Measurements from ENCODE around the gene LCAT.

Gene LCAT

DNA sequence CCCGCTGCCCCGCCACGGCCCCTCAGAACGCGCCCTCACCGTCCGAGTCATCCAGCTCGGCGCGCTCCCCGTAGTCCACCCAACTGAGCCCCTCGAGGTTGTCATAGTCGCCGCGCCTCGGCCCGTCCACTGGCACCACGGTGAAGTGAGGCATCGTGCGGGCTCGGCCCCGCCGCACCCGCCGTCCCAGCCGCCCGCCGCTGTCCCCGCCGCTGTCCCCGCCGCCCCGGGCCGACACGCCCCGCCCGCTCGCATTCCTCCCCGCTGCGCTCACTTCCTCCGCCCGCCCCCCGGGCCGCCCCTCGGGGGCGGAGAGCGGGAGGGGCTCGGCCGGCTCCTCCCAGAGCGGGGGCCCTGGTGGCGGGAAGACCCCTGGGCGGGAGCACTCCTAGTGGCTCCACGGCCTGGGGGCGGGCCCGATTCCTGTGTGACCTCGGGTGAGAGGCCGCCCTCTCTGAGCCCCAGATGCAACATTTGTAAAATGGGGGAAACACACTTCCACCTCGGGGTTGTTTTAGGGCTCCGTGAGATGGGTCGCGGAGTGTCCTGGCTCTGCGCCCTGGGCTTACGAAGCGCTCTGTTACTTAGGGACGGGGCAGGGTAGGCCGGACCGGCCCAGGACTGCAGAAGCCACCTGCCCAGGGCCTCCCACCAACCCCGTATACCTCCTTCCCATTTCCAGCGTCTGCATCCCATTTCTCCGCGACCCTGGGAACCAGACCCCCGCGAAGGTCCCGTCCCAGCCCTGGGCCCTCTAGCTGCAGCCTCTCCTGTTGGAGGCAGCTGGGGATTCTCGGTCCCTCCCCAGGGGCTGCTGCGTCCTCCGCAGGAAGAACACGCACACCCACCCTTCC is 24.7 kb upstream of the LCAT start, which contains the start of gene SLC12A4:
Gene SLC12A4, minus strand, starts transcription at position 238 of the 854 bp plus-strand sequence. Its CDS starts 84 bp downstream, at position 154.
- in situ Hi-C loops (cut with MboI; ENCODE audit: low sequenced_read_pairs): no loop called here

DNA sequence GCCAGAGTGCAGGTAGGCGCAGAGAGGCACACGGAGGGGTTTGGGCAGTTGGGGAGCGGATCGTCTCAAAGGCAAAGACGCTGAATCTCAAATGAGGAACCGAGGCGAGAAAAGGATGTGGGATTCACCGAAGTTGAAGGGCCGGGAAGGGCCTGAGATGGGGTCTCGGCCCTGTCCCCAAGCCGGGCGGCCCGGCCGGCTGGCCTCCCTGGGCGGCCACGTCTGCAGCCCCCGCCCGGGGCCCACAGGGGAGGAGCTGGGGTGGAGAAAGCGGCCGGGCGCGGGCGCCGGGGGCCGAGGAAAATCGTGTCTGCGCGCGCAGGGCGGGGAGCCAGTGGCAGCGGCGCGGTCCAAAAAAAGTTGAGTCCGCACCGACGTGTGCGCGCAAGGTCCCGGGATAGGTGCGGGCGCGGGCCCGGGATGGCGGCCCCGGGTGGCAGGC is 24.1 kb upstream of the LCAT start:
- in situ Hi-C loops (cut with MboI; ENCODE audit: low sequenced_read_pairs): no loop called here

DNA sequence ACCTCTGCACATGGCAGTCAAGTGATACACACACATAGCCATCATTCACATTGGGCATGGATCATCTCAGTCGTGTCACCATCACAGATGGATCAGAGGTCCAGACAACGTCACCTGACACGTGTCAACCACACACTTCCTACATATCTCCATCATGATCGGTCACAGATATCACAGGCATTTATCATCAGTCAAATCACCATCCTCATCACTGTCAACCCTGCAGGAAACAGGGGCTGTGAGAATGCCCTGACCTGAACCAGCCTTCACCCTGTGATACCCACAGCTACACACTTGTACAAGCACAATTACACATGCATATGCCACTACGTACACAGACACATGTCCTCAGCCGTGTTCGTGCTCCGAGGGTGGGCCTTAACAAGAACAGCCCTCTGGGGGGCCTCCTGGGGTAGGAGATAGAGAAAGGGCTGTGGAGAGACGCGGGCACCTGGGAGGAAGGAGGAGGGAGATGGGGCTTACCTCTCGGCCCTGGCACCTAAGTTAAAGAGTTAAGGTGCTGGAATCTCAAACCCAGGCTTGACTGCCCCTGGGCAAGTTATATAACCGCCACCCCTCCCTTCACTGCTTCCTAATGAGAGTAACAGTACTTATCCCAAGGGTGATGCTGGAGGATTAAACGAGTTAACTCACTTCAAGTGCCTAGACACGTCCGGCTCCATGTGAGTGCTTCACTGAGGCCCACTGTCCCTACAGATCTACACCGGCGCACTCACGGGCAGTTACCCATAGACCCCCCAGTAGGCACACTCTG is 23.4 kb upstream of the LCAT start:
- in situ Hi-C loops (cut with MboI; ENCODE audit: low sequenced_read_pairs): no loop called here

DNA sequence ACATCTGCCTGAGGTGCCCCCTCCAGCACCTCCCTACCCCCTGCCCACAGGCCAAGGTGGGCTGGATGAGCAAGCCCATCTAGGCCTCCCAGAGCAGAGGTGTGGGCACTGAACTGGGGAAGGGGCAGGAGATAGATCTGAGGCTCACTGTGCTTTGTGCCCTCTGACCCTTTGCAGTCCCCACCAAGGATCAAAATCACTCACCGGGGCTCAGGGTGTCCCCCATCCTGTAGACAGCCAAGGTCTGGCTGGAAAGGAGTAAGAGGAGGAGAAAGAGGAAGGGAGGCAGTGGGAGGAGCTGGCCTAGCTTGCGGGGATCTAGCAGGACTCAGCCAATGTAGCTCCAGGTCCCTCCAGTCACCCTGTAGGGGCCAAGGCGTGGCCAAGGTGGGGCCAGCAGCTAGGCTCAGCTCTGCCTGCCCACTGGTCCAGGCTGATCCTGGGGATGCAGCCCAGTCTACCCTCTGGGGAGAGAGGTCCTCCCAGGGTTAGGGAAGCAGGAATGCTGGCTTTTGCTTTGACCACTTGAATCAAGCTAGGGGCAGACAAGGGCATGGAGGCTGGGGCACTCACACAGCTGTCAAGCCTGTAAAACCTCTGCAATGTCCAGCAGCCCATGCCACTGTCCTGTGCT is 22.7 kb upstream of the LCAT start:
- in situ Hi-C loops (cut with MboI; ENCODE audit: low sequenced_read_pairs): no loop called here

DNA sequence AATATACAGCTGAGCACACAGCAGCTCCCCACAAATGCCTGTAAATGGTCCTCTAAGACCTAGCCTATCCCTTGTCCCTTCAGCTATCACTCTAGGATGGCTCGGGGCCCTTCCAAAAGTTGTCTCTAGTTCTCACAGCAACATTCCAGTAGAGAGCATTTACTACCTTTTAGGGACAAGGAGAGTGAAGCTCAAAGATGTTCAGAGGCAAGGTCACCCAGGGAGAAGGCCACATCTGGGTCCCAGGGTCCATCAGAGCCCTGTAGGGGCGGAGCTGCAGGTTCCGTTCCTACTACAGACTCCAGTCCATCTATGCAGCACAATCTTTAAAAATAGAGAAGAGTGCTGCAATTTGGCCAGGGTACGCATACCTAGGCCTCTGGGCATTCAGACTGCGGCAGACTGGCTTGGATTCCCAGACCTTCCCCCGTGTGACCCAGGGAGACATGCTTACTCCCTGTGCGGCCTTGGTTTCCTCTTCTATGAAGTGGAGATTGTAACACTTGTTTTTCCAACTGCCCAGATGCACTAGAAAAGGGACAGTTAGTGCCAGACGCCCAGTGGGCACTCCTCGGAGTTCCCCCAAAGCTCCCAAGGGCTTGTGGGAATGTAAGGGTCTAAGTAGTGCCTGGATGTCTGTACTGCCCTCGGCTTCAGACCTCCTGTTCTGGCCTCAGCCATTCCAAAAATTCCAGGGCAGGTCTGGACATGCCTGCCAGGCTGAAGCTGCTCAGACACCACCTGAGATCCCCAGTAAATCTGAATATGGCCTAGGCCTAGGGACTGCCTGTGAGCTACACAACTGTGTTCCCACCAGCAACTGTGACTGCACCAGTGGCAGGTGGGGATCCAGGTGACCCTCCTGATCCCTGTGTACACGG is 22.0 kb upstream of the LCAT start:
- in situ Hi-C loops (cut with MboI; ENCODE audit: low sequenced_read_pairs): no loop called here

DNA sequence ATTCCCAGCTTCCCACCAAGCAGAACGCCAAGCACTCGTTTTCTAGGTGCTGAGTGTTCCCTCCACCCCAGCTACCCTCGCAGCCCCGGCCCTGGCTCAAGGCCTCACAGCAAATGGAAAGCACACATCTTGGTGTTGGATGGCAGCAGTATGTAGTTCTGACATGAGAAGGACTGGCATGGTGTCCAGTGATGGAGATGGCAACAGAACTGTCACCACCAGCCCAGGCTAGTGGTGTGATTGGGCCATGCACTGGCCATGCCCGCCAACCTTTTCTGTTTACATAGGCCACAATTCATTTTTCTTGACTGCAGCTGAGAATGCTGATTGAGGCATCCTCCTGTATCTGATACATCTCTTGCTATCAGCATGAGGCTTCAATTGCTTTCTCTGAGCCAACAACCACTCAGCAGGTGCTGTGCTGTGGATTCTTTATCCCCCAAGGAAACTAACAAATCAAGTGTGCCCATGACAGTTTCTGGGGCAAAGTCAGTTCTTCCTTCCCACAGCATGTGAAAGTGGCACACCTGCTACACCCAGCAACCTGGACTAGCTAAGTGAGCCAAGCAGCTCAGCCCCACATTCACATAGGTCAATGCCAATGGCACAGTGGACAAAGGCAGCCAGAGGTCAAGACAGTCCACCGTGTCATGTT is 20.7 kb upstream of the LCAT start:
- in situ Hi-C loops (cut with MboI; ENCODE audit: low sequenced_read_pairs): no loop called here

DNA sequence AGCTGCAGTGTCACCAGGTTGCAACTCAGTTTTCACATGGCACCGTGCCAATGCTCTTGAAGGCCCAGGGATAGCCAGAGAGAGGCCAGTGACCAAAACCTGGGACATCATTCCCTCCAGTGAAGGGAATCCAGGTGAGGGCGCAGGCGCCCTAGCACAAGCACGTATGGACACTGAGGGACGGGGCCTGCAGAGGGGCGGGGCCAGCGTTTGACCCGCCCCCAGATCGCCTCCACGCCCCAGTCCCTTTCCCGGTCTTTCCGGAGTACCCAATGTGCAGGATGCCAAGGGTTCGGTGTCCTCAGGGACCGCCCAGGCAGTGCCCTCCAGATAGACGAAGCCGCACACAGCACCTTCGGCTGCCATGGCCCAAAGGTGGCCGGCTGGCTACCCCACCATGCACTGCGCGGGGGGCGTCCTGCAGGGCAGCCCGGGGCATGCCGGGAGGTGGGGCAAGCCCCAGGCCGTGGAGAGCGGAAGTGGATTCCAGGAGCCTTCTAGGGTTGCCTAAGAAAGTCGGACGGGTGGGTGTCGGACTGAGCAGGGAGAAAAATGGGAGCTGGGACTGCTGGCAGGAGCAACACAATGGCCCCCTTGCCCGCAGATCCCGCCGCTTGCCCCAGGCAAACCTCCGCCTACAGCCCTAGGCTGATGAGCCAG is 19.9 kb upstream of the LCAT start:
- in situ Hi-C loops (cut with MboI; ENCODE audit: low sequenced_read_pairs): no loop called here

DNA sequence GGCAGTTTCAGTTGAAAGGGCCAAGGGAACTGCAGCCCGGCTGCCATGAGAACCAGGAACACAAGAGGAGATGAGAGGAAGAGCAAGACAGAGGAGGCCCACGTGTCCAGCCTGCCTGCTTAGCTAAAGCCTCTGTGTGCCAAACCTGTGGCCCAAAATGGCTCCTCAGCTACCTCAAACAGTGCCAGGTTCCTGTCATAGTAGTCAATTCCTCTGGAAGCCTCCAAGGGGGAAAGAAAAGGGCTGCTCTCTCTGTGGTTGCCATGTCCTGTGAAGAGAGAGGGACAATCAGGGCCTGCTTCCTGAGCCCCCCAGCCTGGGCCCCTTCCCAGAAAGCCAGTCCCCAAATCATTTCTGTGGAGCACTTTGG is 19.4 kb upstream of the LCAT start:
- in situ Hi-C loops (cut with MboI; ENCODE audit: low sequenced_read_pairs): no loop called here

DNA sequence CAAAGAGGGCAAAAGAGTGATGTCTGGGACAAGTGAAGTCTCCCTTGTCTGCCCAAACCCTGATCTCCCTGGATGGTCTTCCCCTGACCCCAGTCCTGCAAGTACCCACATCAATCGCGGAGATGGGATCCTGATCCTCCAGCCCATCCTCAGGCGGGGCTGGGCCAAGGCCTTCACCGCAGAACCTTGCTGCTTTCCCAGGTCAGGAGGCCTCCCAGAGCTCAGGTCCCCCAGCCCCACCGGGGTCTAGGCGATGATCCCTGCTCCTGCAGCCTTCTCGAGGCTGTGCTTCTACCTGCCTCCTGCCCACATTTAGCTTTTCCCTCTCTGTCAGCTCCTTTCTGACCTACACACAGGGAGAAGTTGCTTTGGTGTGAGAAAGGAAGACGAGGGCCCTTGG is 18.2 kb upstream of the LCAT start:
- in situ Hi-C loops (cut with MboI; ENCODE audit: low sequenced_read_pairs): no loop called here

DNA sequence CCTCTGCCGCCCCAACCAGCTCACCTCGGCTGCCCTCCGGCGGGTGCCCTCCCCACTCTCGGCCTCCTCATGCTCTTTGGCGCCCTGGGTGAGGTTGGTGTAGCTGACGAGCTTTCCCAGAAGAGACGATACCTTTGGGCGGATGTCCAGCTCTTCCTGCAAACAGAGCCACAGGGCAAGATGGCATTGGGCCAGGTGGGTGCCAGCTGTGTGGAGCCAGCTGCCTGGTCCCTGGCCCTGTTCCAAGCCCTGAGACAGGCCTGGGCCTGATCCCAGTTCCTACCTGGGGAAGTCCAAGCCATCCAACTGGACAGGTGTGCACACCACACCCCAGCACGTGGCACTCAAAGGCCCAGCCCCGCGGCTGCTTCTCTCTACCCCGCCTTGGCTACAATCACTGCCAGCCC is 17.6 kb upstream of the LCAT start:
- in situ Hi-C loops (cut with MboI; ENCODE audit: low sequenced_read_pairs): no loop called here

DNA sequence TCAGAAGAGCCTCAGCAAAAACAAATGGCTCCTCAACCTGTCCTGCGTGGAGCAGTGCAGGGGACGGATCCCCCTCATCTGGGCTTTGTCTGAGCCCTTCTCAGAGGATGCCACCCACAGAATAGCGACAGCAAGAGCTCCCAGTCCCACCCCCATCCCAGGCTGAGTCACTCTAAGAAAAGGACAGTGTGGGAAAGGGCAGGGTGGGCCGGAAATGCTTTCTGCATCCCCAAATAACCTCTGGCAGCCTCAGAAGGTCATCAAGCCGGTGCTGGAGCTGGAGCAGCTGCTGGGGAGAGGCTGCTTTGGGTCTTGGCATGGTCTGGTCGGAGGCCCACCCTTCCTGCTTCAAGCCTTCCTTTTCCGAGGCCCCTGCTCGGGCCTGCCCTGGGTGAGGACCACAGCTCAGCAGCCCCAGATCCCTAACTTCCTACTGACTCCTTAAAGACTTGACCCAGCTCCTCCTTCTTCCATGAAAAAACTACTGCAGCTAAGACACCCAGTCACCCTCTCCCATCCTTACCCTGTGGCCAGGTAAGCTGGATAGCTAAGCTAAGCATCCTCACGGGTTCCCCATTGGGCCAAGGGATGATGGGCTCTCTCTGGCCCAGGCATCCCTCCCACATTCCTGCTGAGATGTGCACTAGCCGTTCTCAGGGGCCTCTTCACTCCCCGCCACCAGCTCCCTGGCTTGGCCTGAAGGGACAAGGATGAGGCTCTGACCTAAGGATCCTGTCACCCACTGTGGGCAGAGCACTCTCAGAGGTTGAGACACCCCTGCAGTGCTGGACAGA is 15.8 kb upstream of the LCAT start:
- in situ Hi-C loops (cut with MboI; ENCODE audit: low sequenced_read_pairs): no loop called here

DNA sequence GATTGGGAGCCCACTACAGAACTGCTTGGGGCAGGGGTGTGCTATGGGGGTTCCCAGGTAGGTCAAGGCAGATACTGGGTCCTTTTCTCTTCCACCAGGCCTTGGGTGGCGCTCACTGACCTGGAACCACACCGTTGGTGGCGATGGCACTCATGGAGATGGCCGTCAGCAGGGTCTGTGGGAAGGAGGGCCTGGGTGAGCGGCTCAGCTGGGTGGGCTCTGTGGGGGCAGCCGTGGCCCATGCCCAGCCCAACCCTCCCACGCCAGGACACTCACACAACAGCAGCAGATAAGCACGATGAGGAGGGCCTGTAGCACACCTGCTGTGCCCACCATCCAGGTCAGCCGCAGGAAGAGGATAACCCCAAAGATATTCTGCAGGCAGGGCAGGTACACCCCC is 13.7 kb upstream of the LCAT start:
- in situ Hi-C loops (cut with MboI; ENCODE audit: low sequenced_read_pairs): no loop called here

DNA sequence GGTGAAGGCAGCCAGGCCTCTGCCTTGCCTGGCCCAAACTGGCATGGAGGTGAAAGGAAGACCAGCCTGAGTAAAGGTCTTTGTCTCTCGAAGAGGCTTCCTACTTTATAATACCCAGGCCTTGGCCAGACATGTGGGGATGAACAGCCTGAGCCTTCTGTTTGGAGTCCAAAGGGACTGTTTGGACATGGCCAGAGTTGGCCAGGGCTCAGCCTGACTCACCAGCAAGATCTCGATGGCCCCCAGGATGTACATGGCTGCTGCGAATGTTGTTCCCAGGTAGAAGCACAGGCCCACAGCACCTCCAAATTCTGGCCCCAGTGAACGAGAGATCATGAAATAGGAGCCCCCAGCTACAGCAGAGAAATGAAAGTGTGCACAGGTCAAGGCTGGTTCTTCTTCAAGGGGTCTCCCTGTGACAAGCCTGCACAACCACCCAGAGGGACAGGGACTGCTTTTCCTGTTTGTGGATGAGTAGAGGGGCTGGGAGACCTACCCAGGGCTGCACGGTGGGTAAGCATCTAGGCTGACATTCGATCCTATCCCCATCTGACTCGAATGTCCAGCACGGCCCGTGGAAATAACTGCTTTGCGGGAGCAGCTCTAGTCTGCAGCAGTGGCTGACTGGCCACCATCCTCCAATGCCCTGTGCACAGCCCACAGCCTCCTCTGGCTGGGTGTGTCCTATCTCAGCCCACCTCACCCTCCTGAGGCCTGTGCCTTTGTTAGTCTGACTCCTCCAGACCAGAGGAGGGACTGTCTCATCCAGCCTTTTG is 10.7 kb upstream of the LCAT start:
- in situ Hi-C loops (cut with MboI; ENCODE audit: low sequenced_read_pairs): no loop called here

DNA sequence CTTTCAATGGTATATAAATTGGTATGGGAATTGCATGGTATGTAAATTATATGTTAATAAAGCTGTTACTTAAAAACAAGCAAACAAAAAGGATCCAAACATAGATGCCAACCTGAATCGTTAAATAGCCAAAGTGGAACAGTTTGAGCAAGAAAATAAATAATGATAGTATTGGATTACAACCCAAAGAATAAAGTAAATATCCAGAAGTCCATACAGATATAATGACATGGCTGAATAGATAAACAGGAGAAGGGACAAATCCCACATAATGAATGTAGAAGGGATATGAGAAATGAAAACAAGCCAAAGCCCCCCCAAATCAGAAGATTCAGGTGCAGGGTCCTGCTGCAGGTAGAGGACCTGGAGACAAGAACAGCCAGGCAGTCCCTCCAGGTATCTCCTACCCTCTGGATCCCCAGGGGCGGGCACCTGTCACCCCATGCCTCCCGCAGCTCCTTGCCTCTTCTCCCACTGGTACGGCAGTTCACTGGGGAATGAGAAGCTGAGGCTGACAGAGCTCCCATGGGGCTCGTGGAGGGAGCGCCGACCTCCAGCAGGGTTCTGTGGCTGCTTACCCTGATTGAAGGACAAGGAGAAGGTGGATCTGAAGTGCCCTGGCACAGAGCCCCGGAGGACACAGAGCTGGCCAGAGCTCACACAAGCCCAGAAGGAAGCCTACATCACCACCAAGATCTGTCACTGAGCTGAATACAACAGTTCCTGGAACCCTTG is 9.9 kb upstream of the LCAT start:
- in situ Hi-C loops (cut with MboI; ENCODE audit: low sequenced_read_pairs): no loop called here

DNA sequence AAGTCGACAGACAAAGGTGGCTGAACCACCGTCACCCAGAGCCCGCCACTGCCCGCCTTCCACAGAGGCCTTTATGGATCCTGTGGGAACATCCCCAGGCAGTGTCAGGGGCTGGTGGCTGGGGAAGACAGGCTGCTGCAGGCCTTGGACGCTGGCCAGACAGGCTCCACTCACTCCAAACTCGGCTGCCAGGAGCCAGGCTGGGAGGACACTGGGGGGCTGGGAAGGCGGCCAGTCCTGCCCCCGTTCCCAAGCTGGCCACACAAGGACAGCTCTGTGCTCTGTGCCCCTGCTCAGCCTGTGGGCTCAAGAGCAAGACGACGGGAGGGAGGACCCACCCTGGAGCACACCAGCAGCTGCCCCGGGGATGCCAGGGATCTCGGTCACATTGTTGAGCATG is 7.6 kb upstream of the LCAT start:
- in situ Hi-C loops (cut with MboI; ENCODE audit: low sequenced_read_pairs): no loop called here

DNA sequence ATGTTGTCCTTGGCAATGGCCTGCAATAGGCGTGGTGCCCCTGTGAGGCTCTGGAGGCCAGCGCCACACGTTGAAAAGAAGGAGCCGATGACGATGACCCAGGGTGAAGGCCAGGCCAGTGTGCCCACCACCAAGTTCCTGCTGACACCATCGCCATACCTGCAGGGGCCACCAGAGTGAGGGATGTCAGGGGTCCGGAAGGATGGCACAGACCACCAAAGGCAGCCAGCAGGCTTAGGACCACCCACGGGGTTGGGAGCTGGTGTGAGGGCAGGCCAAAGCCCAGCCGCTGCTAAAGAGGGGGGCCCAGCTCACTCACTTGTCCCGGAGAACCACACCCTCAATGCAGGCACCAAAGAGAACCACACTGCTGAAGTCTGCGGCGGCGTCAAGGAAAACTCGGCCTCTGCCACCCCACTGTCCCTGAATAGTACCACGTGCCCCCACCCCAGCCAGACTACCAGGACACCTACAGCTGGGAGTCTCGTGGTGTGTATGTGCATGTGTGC is 6.5 kb upstream of the LCAT start:
- in situ Hi-C loops (cut with MboI; ENCODE audit: low sequenced_read_pairs): no loop called here

DNA sequence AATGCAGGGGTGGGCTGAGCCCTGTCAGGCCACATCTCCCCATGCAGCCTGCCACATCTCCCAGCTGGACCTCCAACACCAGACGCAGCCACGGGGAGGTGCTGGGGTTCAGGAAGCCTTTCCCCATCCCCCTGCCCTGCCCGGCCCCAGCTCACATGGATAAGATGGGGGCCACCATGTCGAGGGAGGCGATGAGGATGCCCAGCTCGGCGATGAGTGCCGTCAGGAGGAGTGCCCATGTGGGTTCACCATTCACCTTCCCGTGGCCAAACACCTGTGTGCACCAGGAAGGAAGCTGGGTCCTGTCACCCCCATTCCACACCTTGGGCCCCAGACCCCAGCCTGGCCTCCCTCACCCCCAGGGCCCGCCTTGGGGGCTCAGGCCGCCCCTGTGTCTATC is 5.7 kb upstream of the LCAT start:
- in situ Hi-C loops (cut with MboI; ENCODE audit: low sequenced_read_pairs): no loop called here

All from hTERT RPE-1 (cell line).